K562 (cell line): Measurements from ENCODE around the gene YIPF5. TPM values are rescaled to one million over a fixed set of nuclear protein-coding genes. Genes with fewer than 3 reads are reported as not detected.

Experiments
- CCNT2 ChIP-seq: IDR thresholded peaks from 2 replicates; pipeline ENCODE4 v1.6.1; 2011; ENCODE audit warnings: borderline replicate concordance, low read depth, mild to moderate bottlenecking, moderate library complexity, mixed read lengths, low read length; ENCODE audit not compliant: insufficient read length; ENCODE audit errors: extremely low read depth
- LARP7 ChIP-seq: fragments of 450-650 bp; IDR thresholded peaks from 2 replicates; pipeline ENCODE4 v1.6.1; 2016
- LCOR ChIP-seq: sonication (generic); formaldehyde crosslinking; IDR thresholded peaks from 2 replicates; pipeline ENCODE4 v1.8.0; 2022; ENCODE audit warnings: mild to moderate bottlenecking, missing genetic modification reagents
- polyA plus RNA-seq, 8 experiments: library from polyadenylated mRNA; depleted of rRNA in 4 of 8; stranded (reverse) in 5 of 8; unstranded in 3 of 8; fragments of >200 nt; fragmentation: Nextera tagmentation in 2 of 8; fragmentation: Illumina TruSeq in 1 of 8; extraction: Ambion mirVana in 2 of 8; extraction: Trizol in 1 of 8; gene quantifications; 2 replicates each; pipeline versions ENCODE4 v1.2.1 to v1.2.3, GENCODE V29; 2011 to 2014; ENCODE audit warnings: inconsistent platforms in 1 of 8, missing spikeins in 1 of 8
- total RNA-seq, 7 experiments: library from RNA; depleted of rRNA in 6 of 7; stranded (reverse); fragments of >200 nt in 6 of 7; fragmentation: Illumina TruSeq in 2 of 7; extraction: Trizol in 2 of 7; gene quantifications; 2 replicates each; pipeline versions ENCODE4 v1.2.1 to v1.2.3, GENCODE V29; 2011 to 2021; ENCODE audit warnings: low replicate concordance in 1 of 7
- TF ChIP-seq, protein P1 (sequence below), 2 experiments: fragments of 150-350 bp in 1 of 2; IDR thresholded peaks; 2 replicates each; pipeline ENCODE4 v1.6.1; 2012 to 2016; ENCODE audit warnings: low read depth in 2 of 2, low read length in 2 of 2, mild to moderate bottlenecking in 1 of 2, moderate library complexity in 1 of 2
- TF ChIP-seq, protein P2 (sequence below): IDR thresholded peaks from 3 replicates; pipeline ENCODE4 v1.6.1; 2011; ENCODE audit warnings: borderline replicate concordance, mild to moderate bottlenecking; ENCODE audit not compliant: insufficient read length, insufficient read depth
- TF ChIP-seq, protein P3 (sequence below): fragments of 150-350 bp; conservative IDR thresholded peaks from 2 replicates; pipeline ENCODE4 v1.6.1; 2014; ENCODE audit warnings: low read length

The YIPF5 gene
- total and polyA plus RNA-seq, 9 of the 15 experiments (the other 6 are each of a cell fraction or from before 2014, with no cell fraction given) = 12.1 to 52.9 (median 33.7) TPM

DNA sequence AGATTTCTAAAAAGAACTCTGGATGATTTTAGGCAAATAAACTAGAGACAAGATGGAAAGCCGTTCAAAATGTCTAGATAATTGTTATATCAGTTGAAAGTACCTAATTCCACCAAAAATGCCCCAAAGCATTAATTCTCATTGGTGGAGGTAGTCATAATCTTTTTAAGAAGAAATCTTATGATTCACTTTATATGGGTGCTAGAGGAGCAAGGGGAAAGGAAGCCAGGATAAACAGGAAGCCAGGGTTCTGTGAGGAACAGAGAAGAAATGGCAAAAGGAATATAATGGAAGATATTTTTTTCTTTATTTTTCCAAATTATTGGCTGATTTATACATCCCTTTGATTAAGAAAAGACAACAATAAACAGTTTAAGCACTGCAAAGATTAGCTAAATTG, 7.8 kb downstream of the YIPF5 start (continued):
- TF ChIP-seq, protein P1, sequence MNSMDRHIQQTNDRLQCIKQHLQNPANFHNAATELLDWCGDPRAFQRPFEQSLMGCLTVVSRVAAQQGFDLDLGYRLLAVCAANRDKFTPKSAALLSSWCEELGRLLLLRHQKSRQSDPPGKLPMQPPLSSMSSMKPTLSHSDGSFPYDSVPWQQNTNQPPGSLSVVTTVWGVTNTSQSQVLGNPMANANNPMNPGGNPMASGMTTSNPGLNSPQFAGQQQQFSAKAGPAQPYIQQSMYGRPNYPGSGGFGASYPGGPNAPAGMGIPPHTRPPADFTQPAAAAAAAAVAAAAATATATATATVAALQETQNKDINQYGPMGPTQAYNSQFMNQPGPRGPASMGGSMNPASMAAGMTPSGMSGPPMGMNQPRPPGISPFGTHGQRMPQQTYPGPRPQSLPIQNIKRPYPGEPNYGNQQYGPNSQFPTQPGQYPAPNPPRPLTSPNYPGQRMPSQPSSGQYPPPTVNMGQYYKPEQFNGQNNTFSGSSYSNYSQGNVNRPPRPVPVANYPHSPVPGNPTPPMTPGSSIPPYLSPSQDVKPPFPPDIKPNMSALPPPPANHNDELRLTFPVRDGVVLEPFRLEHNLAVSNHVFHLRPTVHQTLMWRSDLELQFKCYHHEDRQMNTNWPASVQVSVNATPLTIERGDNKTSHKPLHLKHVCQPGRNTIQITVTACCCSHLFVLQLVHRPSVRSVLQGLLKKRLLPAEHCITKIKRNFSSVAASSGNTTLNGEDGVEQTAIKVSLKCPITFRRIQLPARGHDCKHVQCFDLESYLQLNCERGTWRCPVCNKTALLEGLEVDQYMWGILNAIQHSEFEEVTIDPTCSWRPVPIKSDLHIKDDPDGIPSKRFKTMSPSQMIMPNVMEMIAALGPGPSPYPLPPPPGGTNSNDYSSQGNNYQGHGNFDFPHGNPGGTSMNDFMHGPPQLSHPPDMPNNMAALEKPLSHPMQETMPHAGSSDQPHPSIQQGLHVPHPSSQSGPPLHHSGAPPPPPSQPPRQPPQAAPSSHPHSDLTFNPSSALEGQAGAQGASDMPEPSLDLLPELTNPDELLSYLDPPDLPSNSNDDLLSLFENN (IDR thresholded peaks at IDR 0.05; ENCODE audit: low read depth in 2 of 2, low read length in 2 of 2) = no peak
- no peak for TF ChIP-seq LARP7
- TF ChIP-seq LCOR (CRISPR knock-in tag) = no peak
- TF ChIP-seq CCNT2 = no peak
- TF ChIP-seq, protein P2, sequence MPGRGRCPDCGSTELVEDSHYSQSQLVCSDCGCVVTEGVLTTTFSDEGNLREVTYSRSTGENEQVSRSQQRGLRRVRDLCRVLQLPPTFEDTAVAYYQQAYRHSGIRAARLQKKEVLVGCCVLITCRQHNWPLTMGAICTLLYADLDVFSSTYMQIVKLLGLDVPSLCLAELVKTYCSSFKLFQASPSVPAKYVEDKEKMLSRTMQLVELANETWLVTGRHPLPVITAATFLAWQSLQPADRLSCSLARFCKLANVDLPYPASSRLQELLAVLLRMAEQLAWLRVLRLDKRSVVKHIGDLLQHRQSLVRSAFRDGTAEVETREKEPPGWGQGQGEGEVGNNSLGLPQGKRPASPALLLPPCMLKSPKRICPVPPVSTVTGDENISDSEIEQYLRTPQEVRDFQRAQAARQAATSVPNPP = no peak
- TF ChIP-seq, protein P3, sequence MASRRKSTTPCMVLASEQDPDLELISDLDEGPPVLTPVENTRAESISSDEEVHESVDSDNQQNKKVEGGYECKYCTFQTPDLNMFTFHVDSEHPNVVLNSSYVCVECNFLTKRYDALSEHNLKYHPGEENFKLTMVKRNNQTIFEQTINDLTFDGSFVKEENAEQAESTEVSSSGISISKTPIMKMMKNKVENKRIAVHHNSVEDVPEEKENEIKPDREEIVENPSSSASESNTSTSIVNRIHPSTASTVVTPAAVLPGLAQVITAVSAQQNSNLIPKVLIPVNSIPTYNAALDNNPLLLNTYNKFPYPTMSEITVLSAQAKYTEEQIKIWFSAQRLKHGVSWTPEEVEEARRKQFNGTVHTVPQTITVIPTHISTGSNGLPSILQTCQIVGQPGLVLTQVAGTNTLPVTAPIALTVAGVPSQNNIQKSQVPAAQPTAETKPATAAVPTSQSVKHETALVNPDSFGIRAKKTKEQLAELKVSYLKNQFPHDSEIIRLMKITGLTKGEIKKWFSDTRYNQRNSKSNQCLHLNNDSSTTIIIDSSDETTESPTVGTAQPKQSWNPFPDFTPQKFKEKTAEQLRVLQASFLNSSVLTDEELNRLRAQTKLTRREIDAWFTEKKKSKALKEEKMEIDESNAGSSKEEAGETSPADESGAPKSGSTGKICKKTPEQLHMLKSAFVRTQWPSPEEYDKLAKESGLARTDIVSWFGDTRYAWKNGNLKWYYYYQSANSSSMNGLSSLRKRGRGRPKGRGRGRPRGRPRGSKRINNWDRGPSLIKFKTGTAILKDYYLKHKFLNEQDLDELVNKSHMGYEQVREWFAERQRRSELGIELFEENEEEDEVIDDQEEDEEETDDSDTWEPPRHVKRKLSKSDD = no peak
